ENCODE measurements around the gene CTNND2.

CTNND2 gene

DNA sequence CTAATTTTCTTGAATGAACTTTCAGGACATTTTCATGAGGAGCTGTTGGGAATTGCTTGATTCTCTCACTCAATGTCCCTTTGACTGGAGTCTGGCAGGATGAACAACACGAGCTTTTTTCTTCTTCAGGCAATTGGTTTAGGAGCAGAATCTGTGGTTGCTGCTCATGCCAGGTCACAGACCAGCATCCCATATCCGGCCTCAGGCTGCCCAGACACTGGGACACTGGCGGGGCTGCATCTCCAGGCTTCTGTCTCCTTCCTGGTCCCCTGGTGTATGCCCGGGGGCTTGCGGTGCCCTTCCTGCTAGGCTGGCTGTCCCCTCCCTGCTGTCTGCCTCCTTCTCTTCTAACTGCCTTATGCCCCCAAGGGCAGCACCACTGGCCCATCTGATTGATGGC is 831.7 kb downstream of the CTNND2 start:
- TF ChIP-seq, protein P1, sequence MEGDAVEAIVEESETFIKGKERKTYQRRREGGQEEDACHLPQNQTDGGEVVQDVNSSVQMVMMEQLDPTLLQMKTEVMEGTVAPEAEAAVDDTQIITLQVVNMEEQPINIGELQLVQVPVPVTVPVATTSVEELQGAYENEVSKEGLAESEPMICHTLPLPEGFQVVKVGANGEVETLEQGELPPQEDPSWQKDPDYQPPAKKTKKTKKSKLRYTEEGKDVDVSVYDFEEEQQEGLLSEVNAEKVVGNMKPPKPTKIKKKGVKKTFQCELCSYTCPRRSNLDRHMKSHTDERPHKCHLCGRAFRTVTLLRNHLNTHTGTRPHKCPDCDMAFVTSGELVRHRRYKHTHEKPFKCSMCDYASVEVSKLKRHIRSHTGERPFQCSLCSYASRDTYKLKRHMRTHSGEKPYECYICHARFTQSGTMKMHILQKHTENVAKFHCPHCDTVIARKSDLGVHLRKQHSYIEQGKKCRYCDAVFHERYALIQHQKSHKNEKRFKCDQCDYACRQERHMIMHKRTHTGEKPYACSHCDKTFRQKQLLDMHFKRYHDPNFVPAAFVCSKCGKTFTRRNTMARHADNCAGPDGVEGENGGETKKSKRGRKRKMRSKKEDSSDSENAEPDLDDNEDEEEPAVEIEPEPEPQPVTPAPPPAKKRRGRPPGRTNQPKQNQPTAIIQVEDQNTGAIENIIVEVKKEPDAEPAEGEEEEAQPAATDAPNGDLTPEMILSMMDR (IDR thresholded peaks at IDR 0.05): no peak

DNA sequence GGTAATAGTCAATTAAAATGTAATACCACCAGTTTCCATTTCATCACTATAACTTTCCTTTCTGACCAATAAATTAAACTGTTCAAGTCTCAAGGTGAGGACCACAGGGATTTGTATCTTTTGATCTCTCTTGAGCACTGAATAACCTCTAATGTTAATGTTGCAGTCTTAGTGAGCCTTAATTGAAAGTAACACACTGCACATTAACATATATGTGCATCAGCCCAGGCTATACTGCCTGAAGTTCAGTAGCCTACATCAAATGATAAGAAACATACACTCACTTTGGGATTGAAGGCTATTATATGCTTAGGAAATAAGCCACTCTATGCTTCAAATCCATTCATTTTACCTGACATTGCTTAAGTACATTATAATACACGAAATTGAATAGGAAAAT is 832.2 kb downstream of the CTNND2 start:
- TF ChIP-seq, protein P1 (IDR thresholded peaks at IDR 0.05): no peak

DNA sequence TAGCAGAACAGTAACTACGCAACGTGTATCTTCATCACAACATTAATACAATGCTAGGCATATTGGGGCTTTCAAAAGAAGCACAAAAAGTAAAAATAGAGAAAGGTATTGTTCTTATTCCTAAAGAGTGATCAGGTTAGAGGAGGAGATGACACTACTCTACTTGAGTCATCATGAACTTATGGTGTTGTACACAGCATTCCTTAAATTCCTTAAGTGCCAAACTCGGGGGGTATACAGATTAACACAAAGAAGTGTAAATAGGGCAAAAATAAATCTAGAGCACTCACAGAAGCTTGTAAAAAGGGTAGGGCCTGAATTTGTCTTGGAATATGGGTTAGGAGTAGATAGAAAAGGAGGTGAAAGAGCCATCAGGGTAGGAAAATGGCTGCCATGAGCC is 835.2 kb downstream of the CTNND2 start:
- TF ChIP-seq, protein P1 (IDR thresholded peaks at IDR 0.05): no peak

DNA sequence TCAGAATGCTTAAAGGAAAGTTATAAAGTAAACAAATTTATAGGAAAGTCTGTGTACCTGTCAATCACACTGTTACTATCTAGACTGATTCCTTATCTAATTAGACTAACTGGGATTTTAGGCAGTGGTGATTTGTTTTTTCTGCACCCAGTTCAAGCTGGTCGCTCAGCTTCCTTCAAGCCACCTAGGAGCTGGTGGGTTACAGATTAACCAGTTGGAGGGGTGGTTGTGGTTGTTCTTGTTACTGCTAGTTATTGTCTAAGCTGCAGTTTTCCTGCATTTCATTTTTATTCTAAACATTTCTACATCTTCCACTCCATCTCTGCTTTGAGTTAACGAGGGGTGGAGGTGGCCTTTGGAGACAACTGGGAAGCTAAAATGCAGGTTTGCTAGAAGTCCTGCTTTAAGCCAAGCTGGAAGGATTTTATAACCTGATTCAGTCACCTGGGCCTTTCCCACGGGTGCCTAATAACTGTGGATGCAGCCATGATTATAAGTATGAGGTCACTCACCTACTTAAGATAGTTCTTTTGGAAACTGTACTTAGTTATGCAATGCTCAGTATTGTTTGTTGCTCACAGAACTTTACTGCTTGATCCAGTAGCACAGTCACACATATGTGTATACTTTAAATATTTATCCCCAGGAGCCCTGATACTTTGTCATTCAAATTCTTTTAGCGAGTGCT is 839.3 kb downstream of the CTNND2 start:
- TF ChIP-seq, protein P1 (IDR thresholded peaks at IDR 0.05): no peak

DNA sequence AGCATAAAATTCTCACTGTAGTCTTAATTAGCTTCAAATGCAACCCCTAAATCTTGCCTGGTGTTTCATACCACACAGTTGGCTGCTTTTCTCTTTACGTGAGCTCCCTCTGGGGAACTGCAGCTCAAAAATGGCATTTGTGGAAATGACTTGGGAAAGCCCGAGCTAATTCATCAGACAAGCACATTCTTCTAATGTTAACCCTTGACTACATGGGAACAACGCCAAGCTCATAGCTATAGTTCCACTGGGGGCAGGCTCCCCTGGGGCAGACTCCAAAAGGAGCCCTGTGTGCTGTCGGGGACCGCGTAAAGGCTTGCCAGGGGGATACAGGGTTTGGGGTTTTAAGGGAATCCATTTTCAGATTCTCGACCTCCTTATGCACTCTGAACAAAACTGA is 841.8 kb downstream of the CTNND2 start:
- TF ChIP-seq, protein P1 (IDR thresholded peaks at IDR 0.05): no peak

DNA sequence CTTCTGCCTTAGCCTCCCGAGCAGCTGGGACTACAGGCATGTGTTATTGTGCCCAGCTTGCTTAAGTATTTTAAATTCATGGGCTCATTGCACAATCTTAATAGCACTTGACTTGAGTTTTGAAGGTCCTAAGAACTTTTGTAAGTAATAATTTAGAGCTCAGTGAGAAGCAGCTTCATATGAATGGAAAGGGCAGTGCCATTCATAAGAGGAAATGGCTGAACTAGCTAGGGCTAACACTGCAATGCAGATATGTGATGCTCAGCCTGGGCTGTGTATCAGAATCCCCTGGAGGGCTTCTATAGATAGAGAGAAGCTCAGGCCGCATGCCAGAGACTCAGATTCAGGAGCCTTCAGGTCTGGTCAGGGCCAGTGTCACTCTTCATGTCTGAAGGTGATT is 847.7 kb downstream of the CTNND2 start:
- TF ChIP-seq, protein P1 (IDR thresholded peaks at IDR 0.05): no peak

GRCh38 chr5:11054014-11054413 is 850.2 kb downstream of the CTNND2 start:
- TF ChIP-seq, protein P1 (IDR thresholded peaks at IDR 0.05): no peak

DNA sequence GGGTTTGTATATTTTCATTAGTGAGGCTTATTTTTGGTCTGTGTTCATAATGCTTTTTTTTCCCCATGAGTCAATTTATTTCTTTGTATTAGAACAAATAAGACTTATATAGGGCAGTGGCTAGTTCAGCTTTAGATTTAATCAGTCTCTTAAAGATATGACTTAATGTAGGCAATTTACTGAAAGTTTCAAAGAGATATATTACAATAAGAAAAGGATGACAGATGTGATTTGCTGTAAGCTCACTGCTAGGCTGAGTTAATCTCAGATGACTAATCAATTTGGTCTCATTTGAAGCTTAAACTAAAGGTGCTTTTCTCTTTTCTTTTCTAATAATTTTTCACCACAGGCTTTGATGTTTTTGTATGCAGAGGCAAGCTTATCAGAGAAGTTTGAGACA is 851.4 kb downstream of the CTNND2 start:
- TF ChIP-seq, protein P1 (IDR thresholded peaks at IDR 0.05): no peak

Measured in LNCAP (cell line).